Measurements from ENCODE around the gene TPD52L1.

DNA sequence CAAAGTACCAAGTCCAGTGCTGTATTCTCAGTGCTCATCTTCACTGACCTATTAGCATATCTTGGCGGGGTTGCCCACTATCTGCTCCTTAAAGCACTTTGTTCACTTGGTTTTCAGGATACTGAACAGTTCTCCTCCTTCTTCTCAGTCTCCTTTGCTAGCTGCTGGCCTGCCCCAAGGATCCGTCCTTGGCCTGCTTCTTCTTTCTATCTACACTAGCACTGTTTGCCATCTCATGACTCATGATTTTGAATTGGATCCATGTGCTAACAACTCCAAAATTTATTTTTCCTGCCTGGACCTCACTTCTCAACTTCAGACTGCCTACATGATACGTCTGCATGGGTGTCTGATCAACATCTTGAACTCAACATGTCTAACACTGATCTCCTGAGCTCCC, 15.5 kb downstream of the TPD52L1 start:
- TF ChIP-seq, protein P1, sequence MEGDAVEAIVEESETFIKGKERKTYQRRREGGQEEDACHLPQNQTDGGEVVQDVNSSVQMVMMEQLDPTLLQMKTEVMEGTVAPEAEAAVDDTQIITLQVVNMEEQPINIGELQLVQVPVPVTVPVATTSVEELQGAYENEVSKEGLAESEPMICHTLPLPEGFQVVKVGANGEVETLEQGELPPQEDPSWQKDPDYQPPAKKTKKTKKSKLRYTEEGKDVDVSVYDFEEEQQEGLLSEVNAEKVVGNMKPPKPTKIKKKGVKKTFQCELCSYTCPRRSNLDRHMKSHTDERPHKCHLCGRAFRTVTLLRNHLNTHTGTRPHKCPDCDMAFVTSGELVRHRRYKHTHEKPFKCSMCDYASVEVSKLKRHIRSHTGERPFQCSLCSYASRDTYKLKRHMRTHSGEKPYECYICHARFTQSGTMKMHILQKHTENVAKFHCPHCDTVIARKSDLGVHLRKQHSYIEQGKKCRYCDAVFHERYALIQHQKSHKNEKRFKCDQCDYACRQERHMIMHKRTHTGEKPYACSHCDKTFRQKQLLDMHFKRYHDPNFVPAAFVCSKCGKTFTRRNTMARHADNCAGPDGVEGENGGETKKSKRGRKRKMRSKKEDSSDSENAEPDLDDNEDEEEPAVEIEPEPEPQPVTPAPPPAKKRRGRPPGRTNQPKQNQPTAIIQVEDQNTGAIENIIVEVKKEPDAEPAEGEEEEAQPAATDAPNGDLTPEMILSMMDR (IDR thresholded peaks at IDR 0.05) = no peak
- no peak for TF ChIP-seq ZFX (IDR thresholded peaks at IDR 0.05; ENCODE audit: borderline replicate concordance)

All from 22Rv1 (cell line).